Measurements from ENCODE around the gene C5orf15. TPM values are rescaled to one million over a fixed set of nuclear protein-coding genes. Genes with fewer than 3 reads are reported as not detected.

The C5orf15 gene
- total RNA-seq, 4 donors from 2014 or later: 29.3 to 34.4 (median 32.0) TPM

GRCh38 chr5:133969654-133970324, 1.4 kb upstream of the C5orf15 start:
- H3K9me3 ChIP-seq: no peaks in the 10 kb centered on the region
- H3K4me3 ChIP-seq: no peak overlapping the region
- no peak for DNase-seq (ENCODE audit: low spot score in 2 of 2)
- H3K36me3 ChIP-seq: peaks cover 25% of the 10 kb centered on the region
- peaks cover 25% of the 10 kb centered on the region for H3K4me1 ChIP-seq
- TF ChIP-seq POLR2AphosphoS5 (IDR thresholded peaks at IDR 0.05): no peak
- TF ChIP-seq EP300 (IDR thresholded peaks at IDR 0.05): no peak
- no peak for TF ChIP-seq CTCF (IDR thresholded peaks at IDR 0.05)
- no peak for TF ChIP-seq POLR2A (IDR thresholded peaks at IDR 0.05)
- no peaks in the 10 kb centered on the region for H3K27me3 ChIP-seq
- WGBS: 80% methylated on average over 7 of the region's 7 CpGs
- H3K27ac ChIP-seq: peak overlapping the region; percentile 90

DNA sequence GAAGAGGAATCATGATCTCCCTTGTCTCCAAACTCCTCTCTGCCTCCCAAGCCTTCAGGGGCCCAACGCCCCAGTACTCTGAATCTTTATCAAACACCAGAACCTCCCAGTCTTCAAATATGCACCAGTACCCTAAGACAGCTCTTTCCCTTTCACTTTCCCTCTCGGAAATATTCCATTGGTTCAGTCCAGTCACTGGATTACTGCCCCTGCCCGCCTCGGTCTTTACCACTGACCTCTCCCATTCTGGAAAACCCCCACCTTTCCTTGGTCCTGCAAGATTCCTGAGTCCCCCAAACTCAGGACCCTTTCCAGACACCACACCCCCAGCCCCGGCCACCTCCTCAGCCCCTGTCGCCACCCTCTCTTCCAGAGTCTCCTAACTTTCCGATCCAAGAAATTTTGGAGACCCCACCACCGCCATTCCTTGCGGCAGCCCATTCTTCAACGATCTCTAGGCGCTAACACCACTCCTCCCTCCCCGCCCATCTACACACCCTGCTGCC, 674 bp downstream of the C5orf15 start:
- peak overlapping the region; percentile 90 for H3K27ac ChIP-seq
- H3K4me1 ChIP-seq: peaks cover 25% of the 10 kb centered on the region
- no peak for DNase-seq (ENCODE audit: low spot score in 2 of 2)
- TF ChIP-seq CTCF (IDR thresholded peaks at IDR 0.05) (no peak), EP300 (IDR thresholded peaks at IDR 0.05) (no peak), POLR2AphosphoS5 (IDR thresholded peaks at IDR 0.05) (no peak), POLR2A (IDR thresholded peaks at IDR 0.05) (no peak)
- WGBS: 2% methylated on average over 12 of the region's 12 CpGs
- H3K4me3 ChIP-seq: peak overlapping the region; percentile 88
- no peaks in the 10 kb centered on the region for H3K27me3 ChIP-seq
- H3K36me3 ChIP-seq: peaks cover 4% of the 10 kb centered on the region
- no peaks in the 10 kb centered on the region for H3K9me3 ChIP-seq

- no peak for TF ChIP-seq POLR2A (IDR thresholded peaks at IDR 0.05)
- no peak for TF ChIP-seq POLR2AphosphoS5 (IDR thresholded peaks at IDR 0.05)
- TF ChIP-seq CTCF (IDR thresholded peaks at IDR 0.05): no peak
- no peak for TF ChIP-seq EP300 (IDR thresholded peaks at IDR 0.05)
- H3K27ac ChIP-seq: no peak overlapping the region
- H3K9me3 ChIP-seq: no peaks in the 10 kb centered on the region
- H3K4me3 ChIP-seq: peak overlapping the region; percentile 88
- H3K36me3 ChIP-seq: peaks cover 3% of the 10 kb centered on the region
- no peaks in the 10 kb centered on the region for H3K27me3 ChIP-seq
- WGBS: 59% methylated on average over 5 of the region's 5 CpGs
- no peak for DNase-seq (ENCODE audit: low spot score in 2 of 2)
- peaks cover 25% of the 10 kb centered on the region for H3K4me1 ChIP-seq
These were observed 1.3 kb downstream of the C5orf15 start for GRCh38 chr5:133967124-133967523.

- 97% methylated on average over 10 of the region's 10 CpGs for WGBS
- no peak for TF ChIP-seq CTCF (IDR thresholded peaks at IDR 0.05)
- TF ChIP-seq EP300 (IDR thresholded peaks at IDR 0.05): no peak
- TF ChIP-seq POLR2AphosphoS5 (IDR thresholded peaks at IDR 0.05): no peak
- no peak for TF ChIP-seq POLR2A (IDR thresholded peaks at IDR 0.05)
- DNase-seq (ENCODE audit: low spot score in 2 of 2): no peak
- Histone ChIP-seq H3K27me3 (no peaks in the 10 kb centered on the region), H3K9me3 (no peaks in the 10 kb centered on the region), H3K4me3 (no peak overlapping the region), H3K4me1 (peaks cover 25% of the 10 kb centered on the region), H3K27ac (no peak overlapping the region), H3K36me3 (peaks cover 2% of the 10 kb centered on the region)
These were observed 2.3 kb downstream of the C5orf15 start for GRCh38 chr5:133966090-133966489.

GRCh38 chr5:133963493-133964128, 4.8 kb downstream of the C5orf15 start:
- Histone ChIP-seq H3K36me3 (peaks cover 10% of the 10 kb centered on the region), H3K4me1 (peaks cover 15% of the 10 kb centered on the region), H3K27me3 (no peaks in the 10 kb centered on the region), H3K27ac (no peak overlapping the region), H3K4me3 (no peak overlapping the region), H3K9me3 (no peaks in the 10 kb centered on the region)
- TF ChIP-seq POLR2A (IDR thresholded peaks at IDR 0.05): no peak
- TF ChIP-seq EP300 (IDR thresholded peaks at IDR 0.05): no peak
- no peak for TF ChIP-seq CTCF (IDR thresholded peaks at IDR 0.05)
- TF ChIP-seq POLR2AphosphoS5 (IDR thresholded peaks at IDR 0.05): no peak
- DNase-seq (ENCODE audit: low spot score in 2 of 2): no peak
- 99% methylated on average over 2 of the region's 2 CpGs for WGBS
